H9 (cell line): ENCODE data around the gene NRN1. TPM values are rescaled to one million over a fixed set of nuclear protein-coding genes. Genes with fewer than 3 reads are reported as not detected.

Source experiments
- DNase-seq: peaks from one replicate; pipeline ENCODE4 v3.0.0-alpha.2; 2017
- H2AFZ ChIP-seq: one replicate; pipeline ENCODE4 v1.6.1; 2013; ENCODE audit warnings: mild to moderate bottlenecking, low read length, control low read depth, moderate library complexity
- H2AK5ac ChIP-seq: 2 replicates; pipeline ENCODE4 v1.6.1; 2013; ENCODE audit warnings: low read length, control low read depth, mixed read lengths; ENCODE audit not compliant: insufficient read length
- H2BK120ac ChIP-seq: one replicate; pipeline ENCODE4 v1.6.1; 2013; ENCODE audit warnings: low read depth, mild to moderate bottlenecking, low read length, control low read depth, inconsistent platforms; ENCODE audit not compliant: poor library complexity, severe bottlenecking
- H2BK12ac ChIP-seq: 2 replicates; pipeline ENCODE4 v1.6.1; 2013; ENCODE audit warnings: low read length, control low read depth, mixed read lengths, low read depth; ENCODE audit not compliant: insufficient read length
- H2BK15ac ChIP-seq: 2 replicates; pipeline ENCODE4 v1.6.1; 2013; ENCODE audit warnings: low read depth, low read length, control low read depth
- H2BK20ac ChIP-seq: one replicate; pipeline ENCODE4 v1.6.1; 2013; ENCODE audit warnings: low read depth, mild to moderate bottlenecking, low read length, control low read depth, inconsistent platforms; ENCODE audit not compliant: poor library complexity, severe bottlenecking
- H2BK5ac ChIP-seq: 2 replicates; pipeline ENCODE4 v1.6.1; 2013; ENCODE audit warnings: low read length, control low read depth, mixed read lengths; ENCODE audit not compliant: insufficient read length
- H3K14ac ChIP-seq: 2 replicates; pipeline ENCODE4 v1.6.1; 2013; ENCODE audit warnings: low read length, control low read depth; ENCODE audit not compliant: insufficient read depth
- H3K18ac ChIP-seq: 2 replicates; pipeline ENCODE4 v1.6.1; 2013; ENCODE audit warnings: low read depth, mild to moderate bottlenecking, mixed read lengths, low read length, control low read depth; ENCODE audit not compliant: insufficient read length
- H3K23ac ChIP-seq: 2 replicates; pipeline ENCODE4 v1.6.1; 2013; ENCODE audit warnings: low read length, control low read depth, mixed read lengths, low read depth; ENCODE audit not compliant: insufficient read length
- H3K23me2 ChIP-seq: 2 replicates; pipeline ENCODE4 v1.6.1; 2013; ENCODE audit warnings: low read depth, mild to moderate bottlenecking, mixed read lengths, low read length, control low read depth; ENCODE audit not compliant: insufficient read length, poor library complexity, severe bottlenecking
- H3K27ac ChIP-seq: 2 replicates; pipeline ENCODE4 v1.5.1; 2013; ENCODE audit warnings: low read length, control low read depth, mixed read lengths, low read depth; ENCODE audit not compliant: insufficient read length
- H3K27me3 ChIP-seq: 2 replicates; pipeline ENCODE4 v1.6.1; 2013; ENCODE audit warnings: low read length, control low read depth, inconsistent platforms; ENCODE audit not compliant: insufficient read depth
- H3K4ac ChIP-seq: 2 replicates; pipeline ENCODE4 v1.6.1; 2013; ENCODE audit warnings: low read depth, mild to moderate bottlenecking, control low read depth, inconsistent platforms, low read length, moderate library complexity
- H3K4me1 ChIP-seq: 2 replicates; pipeline ENCODE4 v1.6.1; 2013; ENCODE audit warnings: low read length, control low read depth, inconsistent platforms; ENCODE audit not compliant: insufficient read depth
- H3K4me2 ChIP-seq: 2 replicates; pipeline ENCODE4 v1.6.1; 2013; ENCODE audit warnings: low read length, control low read depth, mixed read lengths; ENCODE audit not compliant: insufficient read length, insufficient read depth
- H3K56ac ChIP-seq: 2 replicates; pipeline ENCODE4 v1.6.1; 2013; ENCODE audit warnings: low read depth, mild to moderate bottlenecking, mixed read lengths, low read length, control low read depth; ENCODE audit not compliant: insufficient read length
- H3K79me1 ChIP-seq: 2 replicates; pipeline ENCODE4 v1.6.1; 2013; ENCODE audit warnings: low read depth, mild to moderate bottlenecking, moderate library complexity, low read length, control low read depth, inconsistent platforms; ENCODE audit not compliant: insufficient read depth, poor library complexity, severe bottlenecking
- H3K79me2 ChIP-seq: 2 replicates; pipeline ENCODE4 v1.6.1; 2013; ENCODE audit warnings: low read length, control low read depth, inconsistent platforms; ENCODE audit not compliant: insufficient read depth
- H3K9ac ChIP-seq: 2 replicates; pipeline ENCODE4 v1.6.1; 2013; ENCODE audit warnings: low read length, control low read depth, mixed read lengths; ENCODE audit not compliant: insufficient read length; ENCODE audit errors: extremely low read depth
- H3K9me3 ChIP-seq: one replicate; pipeline ENCODE4 v1.6.1; 2013; ENCODE audit warnings: low read depth, low read length, inconsistent platforms; ENCODE audit not compliant: control insufficient read depth
- H3T11ph ChIP-seq: one replicate; pipeline ENCODE4 v1.6.1; 2013; ENCODE audit warnings: mild to moderate bottlenecking, low read length, control low read depth, inconsistent platforms
- H4K20me1 ChIP-seq: one replicate; pipeline ENCODE4 v1.6.1; 2013; ENCODE audit not compliant: control insufficient read depth, insufficient read length, insufficient read depth
- H4K5ac ChIP-seq: 2 replicates; pipeline ENCODE4 v1.6.1; 2013; ENCODE audit warnings: low read depth, mild to moderate bottlenecking, mixed read lengths, low read length, control low read depth; ENCODE audit not compliant: insufficient read length
- H4K8ac ChIP-seq: replicated peaks from 2 replicates; pipeline ENCODE4 v1.6.1; 2013; ENCODE audit warnings: low read length, control low read depth, mixed read lengths, low read depth; ENCODE audit not compliant: insufficient read length
- H4K91ac ChIP-seq: 2 replicates; pipeline ENCODE4 v1.6.1; 2013; ENCODE audit warnings: low read depth, mild to moderate bottlenecking, moderate library complexity, mixed read lengths, low read length, control low read depth; ENCODE audit not compliant: insufficient read length
- H3K27ac Mint-ChIP-seq, 3 experiments: 2 replicates in 2 of 3; 3 replicates in 1 of 3; pipeline ENCODE4 v1.8.0; 2020 to 2021; ENCODE audit warnings: mixed read lengths in 3 of 3, mild to moderate bottlenecking in 1 of 3, moderate library complexity in 1 of 3
- H3K27me3 Mint-ChIP-seq: 2 replicates; pipeline ENCODE4 v1.8.0; 2021; ENCODE audit warnings: low read depth, mild to moderate bottlenecking, moderate library complexity, mixed read lengths
- H3K36me3 Mint-ChIP-seq, 3 experiments: 2 replicates in 2 of 3; 3 replicates in 1 of 3; pipeline ENCODE4 v1.8.0; 2020 to 2021; ENCODE audit warnings: low read depth in 3 of 3, mixed read lengths in 3 of 3; ENCODE audit not compliant: insufficient read depth in 1 of 3
- H3K4me1 Mint-ChIP-seq, 2 experiments: 2 replicates each; pipeline ENCODE4 v1.8.0; 2020; ENCODE audit warnings: mixed read lengths in 2 of 2
- H3K4me3 Mint-ChIP-seq, 2 experiments: 2 replicates in 1 of 2; 3 replicates in 1 of 2; pipeline ENCODE4 v1.8.0; 2020 to 2021; ENCODE audit warnings: mild to moderate bottlenecking in 2 of 2, mixed read lengths in 2 of 2, moderate library complexity in 1 of 2
- H3K9me3 Mint-ChIP-seq, 2 experiments: 2 replicates in 1 of 2; 3 replicates in 1 of 2; pipeline ENCODE4 v1.8.0; 2020; ENCODE audit warnings: mild to moderate bottlenecking in 2 of 2, mixed read lengths in 2 of 2, moderate library complexity in 1 of 2
- WGBS: extraction: QIAGEN DNeasy Blood & Tissue Kit; methylation state at CpG from one replicate; pipeline ENCODE4 v1.1.7; 2013; ENCODE audit warnings: missing lambda C conversion rate, low lambda C conversion rate, mixed read lengths; ENCODE audit not compliant: insufficient read length; ENCODE audit errors: extremely low coverage; 5-methylcytosine and 5-hydroxymethylcytosine counted together
- total RNA-seq: library from RNA; stranded (reverse); gene quantifications from 2 replicates; pipeline ENCODE4 v1.2.1, GENCODE V29; 2021
- TF ChIP-seq, protein P1 (sequence below): fragments of 200-600 bp; sonication (generic); conservative IDR thresholded peaks from 3 replicates; pipeline ENCODE4 v1.8.0; 2021; ENCODE audit warnings: antibody characterized with exemption, mild to moderate bottlenecking

The NRN1 gene
- total RNA-seq, 1 experiment from 2014 or later, result not detected

DNA sequence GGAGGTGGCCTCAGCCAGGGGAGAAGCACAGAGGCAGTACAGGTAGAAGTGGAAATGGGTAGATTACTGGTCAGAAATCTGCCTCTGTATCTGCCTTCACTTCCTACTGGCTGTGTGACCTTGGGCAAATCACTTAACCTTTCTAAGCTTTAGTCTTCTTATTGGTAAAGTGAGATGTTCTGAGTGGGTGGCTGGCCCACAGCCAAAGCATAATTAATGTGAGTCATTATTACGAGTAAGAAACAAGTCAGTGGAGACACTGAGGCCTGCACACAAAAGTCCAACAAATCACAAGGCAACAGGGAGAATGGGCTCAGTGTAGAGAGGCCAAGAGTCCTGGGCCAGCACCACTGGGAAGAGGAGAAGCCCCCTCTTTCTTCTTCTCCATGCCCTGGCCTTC, 39.1 kb downstream of the NRN1 start:
- no peaks in the 10 kb centered on the region for H3K79me1 ChIP-seq
- WGBS, result no CpG with 5 or more reads among the region's 1 CpG
- TF ChIP-seq, protein P1, sequence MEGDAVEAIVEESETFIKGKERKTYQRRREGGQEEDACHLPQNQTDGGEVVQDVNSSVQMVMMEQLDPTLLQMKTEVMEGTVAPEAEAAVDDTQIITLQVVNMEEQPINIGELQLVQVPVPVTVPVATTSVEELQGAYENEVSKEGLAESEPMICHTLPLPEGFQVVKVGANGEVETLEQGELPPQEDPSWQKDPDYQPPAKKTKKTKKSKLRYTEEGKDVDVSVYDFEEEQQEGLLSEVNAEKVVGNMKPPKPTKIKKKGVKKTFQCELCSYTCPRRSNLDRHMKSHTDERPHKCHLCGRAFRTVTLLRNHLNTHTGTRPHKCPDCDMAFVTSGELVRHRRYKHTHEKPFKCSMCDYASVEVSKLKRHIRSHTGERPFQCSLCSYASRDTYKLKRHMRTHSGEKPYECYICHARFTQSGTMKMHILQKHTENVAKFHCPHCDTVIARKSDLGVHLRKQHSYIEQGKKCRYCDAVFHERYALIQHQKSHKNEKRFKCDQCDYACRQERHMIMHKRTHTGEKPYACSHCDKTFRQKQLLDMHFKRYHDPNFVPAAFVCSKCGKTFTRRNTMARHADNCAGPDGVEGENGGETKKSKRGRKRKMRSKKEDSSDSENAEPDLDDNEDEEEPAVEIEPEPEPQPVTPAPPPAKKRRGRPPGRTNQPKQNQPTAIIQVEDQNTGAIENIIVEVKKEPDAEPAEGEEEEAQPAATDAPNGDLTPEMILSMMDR, result no peak
- H4K8ac ChIP-seq, result no peak overlapping the region
- H3K18ac ChIP-seq, result no peak overlapping the region
- H3T11ph ChIP-seq, result no peak overlapping the region
- no peak for DNase-seq
- no peak overlapping the region for H3K56ac ChIP-seq
- no peak overlapping the region for H3K4me3 Mint-ChIP-seq
- no peak overlapping the region for H2BK120ac ChIP-seq
- H3K27me3 Mint-ChIP-seq, result no peaks in the 10 kb centered on the region; the same call in 1 of the 2 replicates
- H3K14ac ChIP-seq, result no peak overlapping the region
- no peak overlapping the region for H3K27ac ChIP-seq
- no peaks in the 10 kb centered on the region for H3K9me3 ChIP-seq
- H2BK12ac ChIP-seq, result no peak overlapping the region
- H2AK5ac ChIP-seq, result no peak overlapping the region
- H3K4ac ChIP-seq, result no peak overlapping the region
- H3K9ac ChIP-seq, result no peak overlapping the region
- H4K91ac ChIP-seq, result no peak overlapping the region
- no peak overlapping the region for H2BK15ac ChIP-seq
- H3K23me2 ChIP-seq, result no peaks in the 10 kb centered on the region
- no peaks in the 10 kb centered on the region for H4K20me1 ChIP-seq
- no peak overlapping the region; a peak in 1 of 7 replicates for H3K27ac Mint-ChIP-seq
- no peak overlapping the region for H2BK20ac ChIP-seq
- no peaks in the 10 kb centered on the region for H3K36me3 Mint-ChIP-seq
- H2AFZ ChIP-seq, result no peak overlapping the region
- H3K4me1 ChIP-seq, result peaks cover 4% of the 10 kb centered on the region; the same call in 1 of the 2 replicates
- no peak overlapping the region for H3K4me2 ChIP-seq
- peaks cover 12 to 14% of the 10 kb centered on the region in 2 experiments for H3K4me1 Mint-ChIP-seq
- no peak overlapping the region for H3K23ac ChIP-seq
- no peaks in the 10 kb centered on the region for H3K79me2 ChIP-seq
- no peaks in the 10 kb centered on the region for H3K27me3 ChIP-seq
- H4K5ac ChIP-seq, result no peak overlapping the region
- H2BK5ac ChIP-seq, result no peak overlapping the region
- peaks cover 0 to under 1% of the 10 kb centered on the region in 2 experiments; a peak in 1 of 5 replicates for H3K9me3 Mint-ChIP-seq
